A673 (cell line): ENCODE data around the gene OR8J1. TPM values are rescaled to one million over a fixed set of nuclear protein-coding genes. Genes with fewer than 3 reads are reported as not detected.

Source experiments
- BruUV-seq: library from RNA; stranded (reverse); fragments of 400-500 nt; replicated peaks from 2 replicates; lab custom pipeline; 2021; lab: Mats Ljungman, UMichigan
- CTCF ChIA-PET: fragments of 300-600 bp; sonication (Branson Sonifier 250); formaldehyde crosslinking; loops from one replicate; lab custom pipeline; 2022; ENCODE audit warnings: antibody characterized with exemption; lab: Charles Lee
- POLR2A ChIA-PET: fragments of 300-600 bp; sonication (Branson Sonifier 250); formaldehyde crosslinking; loops from one replicate; lab custom pipeline; 2022; ENCODE audit warnings: antibody characterized with exemption; ENCODE audit not compliant: low non-redundant PET; lab: Charles Lee
- DNase-seq: peaks from one replicate; pipeline ENCODE4 v3.0.0-alpha.2; 2015; ENCODE audit warnings: low spot score
- H3K27ac ChIP-seq: fragments of 200-600 bp; sonication (generic); 2 replicates; pipeline ENCODE4 v1.5.1; 2016; ENCODE audit warnings: mixed run types, low read depth, mild to moderate bottlenecking, mixed read lengths, antibody characterized with exemption, low read length; ENCODE audit not compliant: poor library complexity, severe bottlenecking
- H3K27me3 ChIP-seq: fragments of 200-600 bp; sonication (generic); replicated peaks from 2 replicates; pipeline ENCODE4 v1.6.1; 2017; ENCODE audit warnings: mixed run types, low read depth, mild to moderate bottlenecking, mixed read lengths, antibody characterized with exemption, low read length; ENCODE audit not compliant: insufficient read depth, poor library complexity
- H3K36me3 ChIP-seq: fragments of 200-600 bp; sonication (generic); 2 replicates; pipeline ENCODE4 v1.6.1; 2016; ENCODE audit warnings: mixed run types, mild to moderate bottlenecking, mixed read lengths, antibody characterized with exemption, low read length; ENCODE audit not compliant: insufficient read depth, poor library complexity, severe bottlenecking
- H3K4me1 ChIP-seq: fragments of 200-600 bp; sonication (generic); 2 replicates; pipeline ENCODE4 v1.6.1; 2017; ENCODE audit warnings: mixed run types, mild to moderate bottlenecking, mixed read lengths, antibody characterized with exemption, low read length; ENCODE audit not compliant: insufficient read depth, poor library complexity, severe bottlenecking
- H3K4me3 ChIP-seq: fragments of 200-600 bp; sonication (generic); 2 replicates; pipeline ENCODE4 v1.5.1; 2016; ENCODE audit warnings: low read depth, mixed run types, mild to moderate bottlenecking, mixed read lengths, low read length; ENCODE audit not compliant: poor library complexity, severe bottlenecking
- H3K9me3 ChIP-seq: fragments of 200-600 bp; sonication (generic); 2 replicates; pipeline ENCODE4 v1.6.1; 2016; ENCODE audit warnings: mixed run types, low read depth, mild to moderate bottlenecking, mixed read lengths, antibody characterized with exemption, low read length; ENCODE audit not compliant: poor library complexity, severe bottlenecking
- EZH2 ChIP-seq: fragments of 200-600 bp; sonication (generic); IDR thresholded peaks from 2 replicates; pipeline ENCODE4 v1.6.1; 2017; ENCODE audit warnings: borderline replicate concordance, low read depth, mild to moderate bottlenecking, mixed read lengths, antibody characterized with exemption, low read length; ENCODE audit not compliant: poor library complexity, severe bottlenecking
- intact Hi-C: fragments of 100-400 bp; cut with micrococcal nuclease; formaldehyde crosslinking; loops from one replicate; pipeline ENCODE4 v1.10.0; 2022; ENCODE audit not compliant: unreplicated experiment
- total RNA-seq: library from RNA; stranded (reverse); gene quantifications from 2 replicates; pipeline ENCODE4 v1.2.3, GENCODE V29; 2021
- TF ChIP-seq, protein P1 (sequence below): fragments of 300-800, 200-600 bp; sonication (generic); conservative IDR thresholded peaks from 2 replicates; pipeline ENCODE4 v1.5.1; 2017; ENCODE audit warnings: low read depth, mild to moderate bottlenecking, antibody characterized with exemption, low read length, moderate library complexity, mixed read lengths

OR8J1 gene
- total RNA-seq, 1 experiment from 2014 or later = not detected

DNA sequence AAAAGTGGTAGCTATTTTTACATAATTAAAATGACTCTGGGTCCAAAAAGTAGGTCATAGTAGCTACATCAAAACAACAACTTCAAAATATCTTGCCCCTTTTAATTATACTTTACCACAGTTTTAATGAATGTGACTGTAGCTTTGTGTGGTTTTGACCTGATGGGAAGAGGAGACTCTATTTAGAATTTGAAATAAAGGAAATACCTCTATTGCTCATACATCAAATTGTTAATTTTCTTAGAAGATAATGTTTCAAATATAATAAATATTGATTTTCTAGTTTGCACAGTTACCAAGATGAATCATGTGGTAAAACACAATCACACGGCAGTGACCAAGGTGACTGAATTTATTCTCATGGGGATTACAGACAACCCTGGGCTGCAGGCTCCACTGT lies 8.4 kb upstream of the OR8J1 start, which contains the start of gene OR8K1:
OR8K1 (plus strand) TSS at position 301 of the 400 bp plus-strand sequence; CDS start at position 301, 0 bp downstream.
- no TSS peak for BruUV-seq
- CTCF ChIA-PET = no interaction called here

DNA sequence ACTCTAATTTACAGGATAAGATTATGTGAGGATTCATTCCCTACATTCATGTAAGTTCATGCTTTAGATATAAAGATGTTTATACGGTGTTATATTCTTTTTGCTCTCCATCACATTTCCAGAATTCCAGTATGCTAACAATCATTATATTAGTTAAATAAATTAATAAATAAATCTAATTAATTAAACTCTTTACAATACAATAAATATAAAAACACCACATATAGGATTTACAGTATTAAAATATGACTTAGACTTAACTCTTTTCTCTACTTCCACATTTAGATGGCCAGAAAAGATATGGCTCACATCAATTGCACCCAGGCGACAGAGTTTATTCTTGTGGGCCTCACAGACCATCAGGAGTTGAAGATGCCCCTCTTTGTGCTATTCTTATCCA lies 21.2 kb downstream of the OR8J1 start, which contains the start of gene OR8U1:
OR8U1 (plus strand) TSS at position 301 of the 400 bp plus-strand sequence; CDS start at position 301, 0 bp downstream.
- H3K9me3 ChIP-seq = no peaks in the 10 kb centered on the region
- no peaks in the 10 kb centered on the region for H3K36me3 ChIP-seq
- no peak within 1 kb of the TSS for H3K4me3 ChIP-seq
- no TSS peak for BruUV-seq
- ChIA-PET POLR2A (no interaction called here), CTCF (no interaction called here)
- TF ChIP-seq, protein P1, sequence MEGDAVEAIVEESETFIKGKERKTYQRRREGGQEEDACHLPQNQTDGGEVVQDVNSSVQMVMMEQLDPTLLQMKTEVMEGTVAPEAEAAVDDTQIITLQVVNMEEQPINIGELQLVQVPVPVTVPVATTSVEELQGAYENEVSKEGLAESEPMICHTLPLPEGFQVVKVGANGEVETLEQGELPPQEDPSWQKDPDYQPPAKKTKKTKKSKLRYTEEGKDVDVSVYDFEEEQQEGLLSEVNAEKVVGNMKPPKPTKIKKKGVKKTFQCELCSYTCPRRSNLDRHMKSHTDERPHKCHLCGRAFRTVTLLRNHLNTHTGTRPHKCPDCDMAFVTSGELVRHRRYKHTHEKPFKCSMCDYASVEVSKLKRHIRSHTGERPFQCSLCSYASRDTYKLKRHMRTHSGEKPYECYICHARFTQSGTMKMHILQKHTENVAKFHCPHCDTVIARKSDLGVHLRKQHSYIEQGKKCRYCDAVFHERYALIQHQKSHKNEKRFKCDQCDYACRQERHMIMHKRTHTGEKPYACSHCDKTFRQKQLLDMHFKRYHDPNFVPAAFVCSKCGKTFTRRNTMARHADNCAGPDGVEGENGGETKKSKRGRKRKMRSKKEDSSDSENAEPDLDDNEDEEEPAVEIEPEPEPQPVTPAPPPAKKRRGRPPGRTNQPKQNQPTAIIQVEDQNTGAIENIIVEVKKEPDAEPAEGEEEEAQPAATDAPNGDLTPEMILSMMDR = no peak
- TF ChIP-seq EZH2 = no peak
- H3K27ac ChIP-seq = no peak within 1 kb of the TSS
- intact Hi-C loops = no loop called here
- H3K27me3 ChIP-seq = no peaks in the 10 kb centered on the region
- DNase-seq = no peak
- no peaks in the 10 kb centered on the region for H3K4me1 ChIP-seq

More for the DNA sequence above, 8.4 kb upstream of the OR8J1 start, which contains the start of gene OR8K1:
- no peaks in the 10 kb centered on the region for H3K36me3 ChIP-seq
- POLR2A ChIA-PET = no interaction called here
- H3K9me3 ChIP-seq = peaks cover 7% of the 10 kb centered on the region
- no peaks in the 10 kb centered on the region for H3K27me3 ChIP-seq
- no peak for DNase-seq
- TF ChIP-seq, protein P1 = no peak
- no peak for TF ChIP-seq EZH2
- H3K4me3 ChIP-seq = no peak within 1 kb of the TSS
- intact Hi-C loops = no loop called here
- H3K4me1 ChIP-seq = no peaks in the 10 kb centered on the region
- H3K27ac ChIP-seq = no peak within 1 kb of the TSS

DNA sequence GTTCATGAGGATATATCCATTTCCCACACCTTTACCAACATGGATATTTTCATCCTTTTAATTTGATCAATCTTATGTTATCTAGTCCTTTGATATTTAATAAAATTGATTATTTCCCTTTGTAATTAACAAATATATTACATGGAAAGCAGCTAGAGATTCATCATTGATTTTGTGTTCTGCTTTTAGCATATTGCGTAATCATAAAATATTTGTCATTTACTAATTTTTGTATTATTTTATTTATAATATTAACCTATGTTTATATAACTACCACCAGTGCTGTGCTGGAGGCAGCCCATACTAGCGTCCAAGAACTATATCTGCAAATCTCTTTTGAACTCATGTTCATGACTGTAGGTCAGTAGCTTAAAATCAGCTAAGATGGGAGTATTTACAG lies 26.0 kb downstream of the OR8J1 start:
- intact Hi-C loops = no loop called here
- BruUV-seq = no TSS peak
- CTCF ChIA-PET = no interaction called here
- H3K9me3 ChIP-seq = peaks cover 5% of the 10 kb centered on the region
- TF ChIP-seq EZH2 = no peak
- TF ChIP-seq, protein P1 = no peak
- no peak overlapping the region for H3K27ac ChIP-seq
- no peaks in the 10 kb centered on the region for H3K36me3 ChIP-seq
- no peaks in the 10 kb centered on the region for H3K4me1 ChIP-seq
- no peaks in the 10 kb centered on the region for H3K27me3 ChIP-seq
- no peak overlapping the region for H3K4me3 ChIP-seq
- no peak for DNase-seq
- POLR2A ChIA-PET = no interaction called here
